ENCODE results near the gene COPA.
"Not testable (repeated sequence)": the region's sequence is repeated elsewhere in the genome, so short reads cannot be mapped to it uniquely, and the experiment has no call there.

COPA gene

GRCh38 chr1:160322831-160323230, 20.2 kb downstream of the COPA start:
- DNase-seq: no peak

GRCh38 chr1:160315359-160315758, 27.7 kb downstream of the COPA start:
- no peak for DNase-seq

- no peak for DNase-seq
These were observed 33.5 kb downstream of the COPA start for GRCh38 chr1:160309571-160309970.

GRCh38 chr1:160309185-160309557, 33.9 kb downstream of the COPA start:
- DNase-seq: no peak

- DNase-seq: no peak
These were observed 34.4 kb downstream of the COPA start for GRCh38 chr1:160308451-160309184.

GRCh38 chr1:160307118-160307791, 35.8 kb downstream of the COPA start:
- DNase-seq: no peak

- no peak for DNase-seq
These were observed 42.9 kb downstream of the COPA start for GRCh38 chr1:160300173-160300572.

GRCh38 chr1:160296036-160296435, 47.0 kb downstream of the COPA start:
- DNase-seq: no peak

- DNase-seq: no peak
These were observed 49.8 kb downstream of the COPA start for GRCh38 chr1:160293020-160293968.

- peak; percentile 73 for DNase-seq
These were observed 51.5 kb downstream of the COPA start for GRCh38 chr1:160291248-160292220.

GRCh38 chr1:160287769-160288168, 55.3 kb downstream of the COPA start:
- not testable (repeated sequence) for DNase-seq

- DNase-seq: no peak
These were observed 57.5 kb downstream of the COPA start for GRCh38 chr1:160285506-160285905.

GRCh38 chr1:160284782-160285344, 58.2 kb downstream of the COPA start, which contains the start of gene PEX19:
Gene PEX19, minus strand, starts transcription at chr1:160285133. Its CDS starts 9 bp downstream, at chr1:160285124.
- DNase-seq: peak; percentile 96

GRCh38 chr1:160284220-160284781, 58.7 kb downstream of the COPA start:
- DNase-seq: no peak

GRCh38 chr1:160282807-160283206, 60.2 kb downstream of the COPA start:
- DNase-seq: no peak

- no peak for DNase-seq
These were observed 65.1 kb downstream of the COPA start for GRCh38 chr1:160277987-160278386.

- DNase-seq: no peak
These were observed 65.7 kb downstream of the COPA start for GRCh38 chr1:160277330-160277729.

- no peak for DNase-seq
These were observed 72.0 kb downstream of the COPA start for GRCh38 chr1:160271025-160271424.

GRCh38 chr1:160267284-160267991, 75.6 kb downstream of the COPA start:
- DNase-seq: no peak

- no peak for DNase-seq
These were observed 78.2 kb downstream of the COPA start for GRCh38 chr1:160264795-160265307.

All from stimulated activated CD8-positive, alpha-beta memory T cell treated with anti-CD3 and anti-CD28 coated beads, Interleukin-4, amount 100 ng/mL, for 48 hours (primary cell).